ENCODE measurements around the gene PRKCD. TPM values are rescaled to one million over a fixed set of nuclear protein-coding genes. Genes with fewer than 3 reads are reported as not detected.

Gene PRKCD
- total RNA-seq, 1 donor from 2014 or later: 103 TPM

DNA sequence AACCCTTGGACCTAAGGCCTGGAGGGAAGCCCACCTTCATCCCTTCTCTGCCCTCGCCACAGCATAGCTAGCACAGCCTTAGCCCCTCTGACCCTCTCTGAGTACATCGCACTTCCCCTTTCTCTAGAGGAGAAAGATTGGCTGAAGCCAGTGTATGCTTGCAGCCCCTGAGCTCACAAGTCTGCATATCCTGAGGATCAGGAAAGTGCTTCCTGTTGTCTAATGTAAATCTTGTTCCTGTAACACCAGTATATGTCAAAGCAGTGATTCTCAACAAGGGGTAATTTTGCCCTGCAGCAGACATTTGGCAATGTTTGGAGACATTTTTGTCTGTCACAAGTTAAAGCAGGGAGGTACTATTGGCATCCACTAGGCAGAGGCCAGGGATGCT is 2.2 kb upstream of the PRKCD start:
- Histone ChIP-seq H3K4me3 (no peak overlapping the region), H3K9me3 (no peaks in the 10 kb centered on the region), H3K4me1 (peaks cover 58% of the 10 kb centered on the region), H3K36me3 (no peaks in the 10 kb centered on the region), H3K27ac (peak overlapping the region; percentile 28), H3K27me3 (ENCODE audit: low read depth) (peaks cover 11% of the 10 kb centered on the region)
- TF ChIP-seq, protein P1, sequence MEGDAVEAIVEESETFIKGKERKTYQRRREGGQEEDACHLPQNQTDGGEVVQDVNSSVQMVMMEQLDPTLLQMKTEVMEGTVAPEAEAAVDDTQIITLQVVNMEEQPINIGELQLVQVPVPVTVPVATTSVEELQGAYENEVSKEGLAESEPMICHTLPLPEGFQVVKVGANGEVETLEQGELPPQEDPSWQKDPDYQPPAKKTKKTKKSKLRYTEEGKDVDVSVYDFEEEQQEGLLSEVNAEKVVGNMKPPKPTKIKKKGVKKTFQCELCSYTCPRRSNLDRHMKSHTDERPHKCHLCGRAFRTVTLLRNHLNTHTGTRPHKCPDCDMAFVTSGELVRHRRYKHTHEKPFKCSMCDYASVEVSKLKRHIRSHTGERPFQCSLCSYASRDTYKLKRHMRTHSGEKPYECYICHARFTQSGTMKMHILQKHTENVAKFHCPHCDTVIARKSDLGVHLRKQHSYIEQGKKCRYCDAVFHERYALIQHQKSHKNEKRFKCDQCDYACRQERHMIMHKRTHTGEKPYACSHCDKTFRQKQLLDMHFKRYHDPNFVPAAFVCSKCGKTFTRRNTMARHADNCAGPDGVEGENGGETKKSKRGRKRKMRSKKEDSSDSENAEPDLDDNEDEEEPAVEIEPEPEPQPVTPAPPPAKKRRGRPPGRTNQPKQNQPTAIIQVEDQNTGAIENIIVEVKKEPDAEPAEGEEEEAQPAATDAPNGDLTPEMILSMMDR (IDR thresholded peaks at IDR 0.05): no peak
- ATAC-seq (no peak), DNase-seq (no peak)
- intact Hi-C loops (cut with DNase I): no loop called here

DNA sequence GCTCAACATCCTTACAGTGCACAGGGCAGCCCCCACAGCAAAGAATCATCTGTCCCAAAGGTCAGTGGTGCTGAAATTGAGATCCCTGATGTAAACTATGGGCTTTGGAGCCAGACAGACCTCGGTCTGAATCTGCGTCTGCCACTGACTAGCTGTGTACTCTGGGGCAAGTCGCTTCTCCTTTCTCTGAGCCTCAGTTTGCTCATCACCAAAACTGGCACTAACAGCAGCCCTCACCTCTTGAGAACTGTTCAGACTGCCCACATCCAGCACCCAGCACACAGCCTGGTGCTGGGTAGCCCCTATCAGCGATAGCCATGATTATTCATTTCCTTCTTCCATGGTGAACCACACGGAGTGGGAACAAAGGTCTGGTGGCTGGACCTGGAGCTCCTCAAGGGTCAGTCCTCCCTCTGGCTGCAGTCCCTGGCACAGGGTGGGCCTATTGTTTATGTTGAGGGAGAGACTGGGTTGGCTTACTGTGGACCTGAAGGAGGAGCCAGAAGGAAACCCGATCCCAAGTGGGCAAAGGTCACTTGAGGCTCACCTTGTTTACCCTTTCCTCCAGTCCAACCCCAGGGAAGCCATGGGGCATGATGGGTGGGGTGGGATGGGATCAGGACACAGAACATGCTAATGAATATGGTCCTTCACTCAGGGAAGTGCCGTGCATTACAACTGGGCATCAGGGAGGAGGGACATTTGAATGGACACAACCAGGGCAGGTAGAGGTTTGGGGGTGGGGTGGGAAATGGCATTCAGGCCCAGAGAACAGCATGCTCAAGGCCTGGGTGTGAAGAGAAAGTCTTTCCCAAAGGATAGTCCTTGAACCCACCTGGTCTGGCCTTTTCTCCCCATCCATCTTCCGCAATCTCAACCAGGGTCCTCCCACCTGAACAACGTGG is 1.6 kb upstream of the PRKCD start:
- DNase-seq: no peak
- Histone ChIP-seq H3K4me3 (no peak overlapping the region), H3K36me3 (no peaks in the 10 kb centered on the region), H3K27ac (peak overlapping the region; percentile 93), H3K4me1 (peaks cover 62% of the 10 kb centered on the region), H3K27me3 (ENCODE audit: low read depth) (peaks cover 11% of the 10 kb centered on the region), H3K9me3 (no peaks in the 10 kb centered on the region)
- intact Hi-C loops (cut with DNase I): no loop called here
- TF ChIP-seq, protein P1 (IDR thresholded peaks at IDR 0.05): no peak
- no peak for ATAC-seq

DNA sequence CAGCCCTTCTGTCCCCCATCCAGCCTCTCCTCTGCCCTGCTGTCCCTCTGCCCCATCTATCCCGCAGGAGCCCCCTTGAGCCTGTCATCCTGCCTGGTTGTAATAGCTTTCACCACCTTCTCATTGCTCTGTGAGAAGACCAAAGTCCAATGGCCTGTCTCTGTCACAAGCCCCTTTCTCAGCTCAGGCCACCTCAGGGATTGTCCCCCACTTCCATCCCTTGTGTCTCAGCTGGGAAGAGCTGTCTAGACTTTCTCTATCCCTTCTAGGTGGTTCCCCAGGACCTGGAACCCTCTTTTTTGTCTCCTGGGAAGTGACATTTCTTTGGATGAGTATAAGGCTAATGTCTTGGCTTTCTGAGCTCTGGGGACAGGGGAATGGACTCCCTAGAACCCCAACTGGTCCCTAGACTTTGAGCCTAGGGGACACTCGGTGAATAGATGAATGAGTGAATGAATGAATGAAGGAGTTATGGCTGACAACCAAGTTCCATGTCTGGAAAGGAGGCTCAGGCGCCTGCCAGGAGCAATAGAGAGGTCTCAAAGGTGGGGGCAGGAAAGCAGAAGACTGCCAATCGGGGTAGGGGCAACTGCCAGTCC is 849 bp upstream of the PRKCD start:
- Histone ChIP-seq H3K27me3 (ENCODE audit: low read depth) (peaks cover 9% of the 10 kb centered on the region), H3K27ac (peak overlapping the region; percentile 93), H3K36me3 (no peaks in the 10 kb centered on the region), H3K4me3 (peak overlapping the region; percentile 96), H3K9me3 (no peaks in the 10 kb centered on the region), H3K4me1 (peaks cover 66% of the 10 kb centered on the region)
- DNase-seq: no peak
- no peak for ATAC-seq
- intact Hi-C loops (cut with DNase I): no loop called here
- TF ChIP-seq, protein P1 (IDR thresholded peaks at IDR 0.05): no peak

DNA sequence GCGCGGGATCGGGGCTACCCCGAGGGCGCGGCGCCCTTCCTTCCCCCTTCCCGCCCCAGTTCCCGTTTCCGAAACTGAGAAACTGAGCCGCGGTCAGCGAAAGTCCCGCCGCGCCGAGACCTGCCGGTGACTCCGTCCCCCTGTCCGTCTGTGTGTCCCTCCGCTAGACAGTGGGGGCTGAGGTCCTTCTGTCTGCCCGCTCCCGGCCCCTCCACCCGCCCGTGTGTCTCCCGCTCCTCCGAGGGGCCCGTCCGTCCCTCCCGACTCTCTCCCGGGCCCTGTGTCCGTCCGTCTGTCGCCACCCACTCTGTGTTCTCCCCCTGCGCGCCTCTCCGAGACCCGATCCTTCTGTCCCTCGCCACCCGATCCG is 426 bp downstream of the PRKCD start:
- peaks cover 67% of the 10 kb centered on the region for H3K4me1 ChIP-seq
- peak in 1 of 2 donors; percentile 0 for ATAC-seq
- DNase-seq: peak; percentile 74
- peak overlapping the region; percentile 96 for H3K4me3 ChIP-seq
- H3K36me3 ChIP-seq: peaks cover 8% of the 10 kb centered on the region
- intact Hi-C loops (cut with DNase I): no loop called here
- TF ChIP-seq, protein P1 (IDR thresholded peaks at IDR 0.05): no peak
- peak overlapping the region; percentile 93 for H3K27ac ChIP-seq
- no peaks in the 10 kb centered on the region for H3K27me3 ChIP-seq (ENCODE audit: low read depth)
- H3K9me3 ChIP-seq: no peaks in the 10 kb centered on the region

DNA sequence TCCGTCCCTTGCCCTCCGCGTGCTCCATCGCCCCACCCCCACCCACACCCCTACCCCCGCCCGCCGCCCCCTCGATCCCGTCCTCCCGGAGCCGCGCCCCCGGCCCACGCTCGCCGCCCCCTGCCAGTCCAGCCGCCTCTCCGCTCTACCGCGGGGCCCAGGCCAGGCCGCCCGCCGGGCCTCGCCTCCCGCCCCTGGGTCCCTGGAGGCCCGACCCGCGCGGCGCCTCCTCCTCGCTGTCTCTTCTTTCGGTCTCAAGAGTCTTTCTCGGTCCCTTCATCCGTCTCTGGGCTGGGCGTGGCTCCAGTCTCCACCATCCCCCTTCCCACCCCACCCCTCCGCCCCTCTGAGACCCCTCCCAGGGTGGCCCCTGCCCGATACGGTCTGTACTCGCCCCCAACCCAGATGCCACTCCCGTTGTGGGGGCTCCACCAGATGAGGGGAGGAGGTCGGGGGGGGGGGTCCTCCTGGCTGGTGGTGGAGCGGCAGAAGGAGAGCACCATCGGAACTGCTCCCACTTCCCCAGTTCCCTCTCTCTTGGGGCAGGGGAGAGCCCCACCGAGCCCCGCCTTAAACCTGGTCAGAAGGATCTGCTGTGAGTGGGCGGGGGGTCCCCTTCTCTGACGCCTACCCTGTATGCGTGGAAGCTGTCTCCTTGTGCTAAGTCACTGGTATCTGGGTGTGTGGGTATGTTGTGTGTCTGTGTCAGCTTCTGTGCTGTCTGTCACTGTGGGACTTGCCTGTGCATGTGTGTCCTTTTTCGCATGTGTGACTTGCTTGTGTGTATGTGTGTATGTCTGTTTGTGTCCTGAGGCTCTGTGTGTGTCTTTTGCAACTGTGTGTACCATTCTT is 1.0 kb downstream of the PRKCD start:
- Histone ChIP-seq H3K27me3 (ENCODE audit: low read depth) (no peaks in the 10 kb centered on the region), H3K4me3 (peak overlapping the region; percentile 96), H3K4me1 (peaks cover 67% of the 10 kb centered on the region), H3K9me3 (no peaks in the 10 kb centered on the region), H3K27ac (peak overlapping the region; percentile 93), H3K36me3 (peaks cover 8% of the 10 kb centered on the region)
- intact Hi-C loops (cut with DNase I): no loop called here
- peak in 1 of 2 donors; percentile 23 for ATAC-seq
- TF ChIP-seq, protein P1 (IDR thresholded peaks at IDR 0.05): no peak
- peak; percentile 71 for DNase-seq

Data from lower lobe of right lung (tissue), 2 donors.